CD14-positive monocyte (primary cell): ENCODE results near the gene MAX. TPM values are rescaled to one million over a fixed set of nuclear protein-coding genes. Genes with fewer than 3 reads are reported as not detected.

ENCODE experiments used
- DNase-seq, 3 donors: peaks; one replicate each; pipeline ENCODE4 v3.0.0-alpha.2; 2011 to 2022
- H2AFZ ChIP-seq: 2 replicates; pipeline ENCODE4 v1.6.0; 2012; ENCODE audit warnings: mild to moderate bottlenecking, low read depth, low read length, inconsistent platforms; ENCODE audit not compliant: insufficient read depth, poor library complexity, severe bottlenecking
- H3K27ac ChIP-seq, 2 donors: 1 replicate in 1 of 2; 2 replicates in 1 of 2; pipeline ENCODE4 v1.5.1; 2012 to 2013; ENCODE audit warnings: low read length in 2 of 2, control low read depth in 1 of 2, inconsistent platforms in 1 of 2, low read depth in 1 of 2, mild to moderate bottlenecking in 1 of 2
- H3K27me3 ChIP-seq, 2 donors: one replicate each; pipeline versions ENCODE4 v1.6.0 to v1.6.1; 2011 to 2013; ENCODE audit warnings: low read length in 2 of 2; ENCODE audit not compliant: control insufficient read depth in 2 of 2, insufficient read depth in 2 of 2
- H3K36me3 ChIP-seq, 2 donors: replicated peaks in 1 of 2; 1 replicate in 1 of 2; 2 replicates in 1 of 2; pipeline versions ENCODE4 v1.5.1 to v1.6.1; 2012 to 2013; ENCODE audit warnings: low read length in 2 of 2, control low read depth in 1 of 2, inconsistent platforms in 1 of 2, mild to moderate bottlenecking in 1 of 2; ENCODE audit not compliant: insufficient read depth in 2 of 2, control insufficient read depth in 1 of 2
- H3K4me1 ChIP-seq, 2 donors: 1 replicate in 1 of 2; 2 replicates in 1 of 2; pipeline versions ENCODE4 v1.5.1 to v1.6.1; 2012 to 2013; ENCODE audit warnings: low read length in 2 of 2, control low read depth in 1 of 2, inconsistent platforms in 1 of 2, mild to moderate bottlenecking in 1 of 2, moderate library complexity in 1 of 2; ENCODE audit not compliant: insufficient read depth in 2 of 2, control insufficient read depth in 1 of 2
- H3K4me2 ChIP-seq: replicated peaks from 2 replicates; pipeline ENCODE3; 2012; ENCODE audit warnings: low read length, moderate library complexity, mild to moderate bottlenecking; ENCODE audit not compliant: poor library complexity, severe bottlenecking; ENCODE audit errors: extremely low read depth
- H3K4me3 ChIP-seq, 3 experiments: fragments of 200-600 bp in 1 of 3; sonication (generic) in 1 of 3; replicated peaks in 1 of 3; 1 replicate in 2 of 3; 2 replicates in 1 of 3; pipeline ENCODE4 v1.5.1; 2011 to 2013; ENCODE audit warnings: low read length in 3 of 3, mild to moderate bottlenecking in 3 of 3, control low read depth in 2 of 3, low read depth in 2 of 3, inconsistent platforms in 1 of 3, moderate library complexity in 1 of 3
- H3K79me2 ChIP-seq: 2 replicates; pipeline ENCODE4 v1.6.0; 2012; ENCODE audit warnings: mild to moderate bottlenecking, control low read depth, inconsistent platforms, low read length, moderate library complexity; ENCODE audit not compliant: insufficient read depth
- H3K9ac ChIP-seq: 2 replicates; pipeline ENCODE4 v1.6.0; 2017; ENCODE audit warnings: low read length, mild to moderate bottlenecking; ENCODE audit not compliant: insufficient read depth, poor library complexity, severe bottlenecking
- H3K9me3 ChIP-seq, 2 donors: replicated peaks in 1 of 2; 1 replicate in 1 of 2; 2 replicates in 1 of 2; pipeline versions ENCODE4 v1.5.1 to v1.6.1; 2012 to 2013; ENCODE audit warnings: low read length in 2 of 2, control low read depth in 1 of 2; ENCODE audit not compliant: control insufficient read depth in 1 of 2, insufficient read depth in 1 of 2
- H4K20me1 ChIP-seq: 2 replicates; pipeline ENCODE4 v1.6.0; 2012; ENCODE audit warnings: mild to moderate bottlenecking, low read length, control low read depth, moderate library complexity; ENCODE audit not compliant: insufficient read depth
- H3K27ac Mint-ChIP-seq, 7 donors: one replicate each; pipeline ENCODE4 v1.8.0; 2020; ENCODE audit warnings: mild to moderate bottlenecking in 7 of 7, mixed read lengths in 7 of 7, moderate library complexity in 6 of 7, inconsistent platforms in 2 of 7
- H3K27me3 Mint-ChIP-seq, 3 donors: one replicate each; pipeline ENCODE4 v1.8.0; 2021 to 2022; ENCODE audit warnings: low read depth in 3 of 3, mild to moderate bottlenecking in 3 of 3, mixed read lengths in 3 of 3, moderate library complexity in 3 of 3, inconsistent platforms in 1 of 3
- H3K36me3 Mint-ChIP-seq, 2 donors: one replicate each; pipeline ENCODE4 v1.8.0; 2020; ENCODE audit warnings: mixed read lengths in 2 of 2, inconsistent platforms in 1 of 2, mild to moderate bottlenecking in 1 of 2
- H3K4me1 Mint-ChIP-seq: one replicate; pipeline ENCODE4 v1.8.0; 2020; ENCODE audit warnings: mild to moderate bottlenecking, mixed read lengths
- H3K4me3 Mint-ChIP-seq, 2 donors: one replicate each; pipeline ENCODE4 v1.8.0; 2020; ENCODE audit warnings: mild to moderate bottlenecking in 2 of 2, mixed read lengths in 2 of 2, moderate library complexity in 1 of 2
- H3K9me3 Mint-ChIP-seq, 7 donors: one replicate each; pipeline ENCODE4 v1.8.0; 2020 to 2022; ENCODE audit warnings: mixed read lengths in 7 of 7, mild to moderate bottlenecking in 6 of 7, moderate library complexity in 6 of 7, inconsistent platforms in 2 of 7
- WGBS: methylation state at CpG from one replicate; pipeline ENCODE4 v1.1.5; 2013; ENCODE audit warnings: missing lambda C conversion rate; ENCODE audit not compliant: insufficient coverage; 5-methylcytosine and 5-hydroxymethylcytosine counted together
- intact Hi-C, 2 donors: fragments of 100-400 bp; cut with micrococcal nuclease; formaldehyde crosslinking; loops; one replicate each; pipeline versions ENCODE4 v1.15.0 to v1.15.1; 2023
- polyA plus RNA-seq, 3 donors: library from polyadenylated mRNA; depleted of rRNA in 1 of 3; unstranded in 2 of 3; stranded (reverse) in 1 of 3; fragments of 300-500 nt in 2 of 3; fragments of >200 nt in 1 of 3; fragmentation: Illumina TruSeq in 2 of 3; gene quantifications; 1 replicate in 2 of 3; 2 replicates in 1 of 3; pipeline ENCODE4 v1.2.3, GENCODE V29; 2012 to 2021
- TF ChIP-seq, protein P1 (sequence below): fragments of 200-600 bp; IDR thresholded peaks from one replicate; pipeline ENCODE4 v1.8.0; 2022; ENCODE audit warnings: antibody characterized with exemption, mild to moderate bottlenecking

Gene MAX
- polyA plus RNA-seq, 3 donors = 78.2 to 87.0 (median 81.5) TPM

DNA sequence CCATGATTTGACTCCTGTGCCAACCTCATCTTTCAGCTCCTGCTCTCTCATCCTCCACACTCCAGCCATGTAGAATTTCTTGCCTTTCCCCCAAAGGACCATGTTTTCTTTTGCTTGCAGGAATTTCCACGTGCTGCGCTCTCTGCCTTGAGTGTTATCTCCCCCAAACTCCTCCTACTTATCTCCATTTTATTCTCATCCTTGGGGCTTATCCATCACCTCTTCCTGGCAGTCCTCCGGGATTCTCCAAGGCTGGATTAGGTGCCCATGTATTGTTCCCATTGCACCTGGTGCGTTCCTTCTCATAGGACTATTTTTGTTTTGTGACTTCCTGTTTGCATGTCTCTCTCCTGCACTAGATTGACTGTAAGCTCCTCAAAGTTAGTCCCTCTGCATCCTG is 7.0 kb upstream of the MAX start:
- peak overlapping the region; percentile 17 for H2AFZ ChIP-seq
- H3K4me3 ChIP-seq = no peak overlapping the region
- TF ChIP-seq, protein P1, sequence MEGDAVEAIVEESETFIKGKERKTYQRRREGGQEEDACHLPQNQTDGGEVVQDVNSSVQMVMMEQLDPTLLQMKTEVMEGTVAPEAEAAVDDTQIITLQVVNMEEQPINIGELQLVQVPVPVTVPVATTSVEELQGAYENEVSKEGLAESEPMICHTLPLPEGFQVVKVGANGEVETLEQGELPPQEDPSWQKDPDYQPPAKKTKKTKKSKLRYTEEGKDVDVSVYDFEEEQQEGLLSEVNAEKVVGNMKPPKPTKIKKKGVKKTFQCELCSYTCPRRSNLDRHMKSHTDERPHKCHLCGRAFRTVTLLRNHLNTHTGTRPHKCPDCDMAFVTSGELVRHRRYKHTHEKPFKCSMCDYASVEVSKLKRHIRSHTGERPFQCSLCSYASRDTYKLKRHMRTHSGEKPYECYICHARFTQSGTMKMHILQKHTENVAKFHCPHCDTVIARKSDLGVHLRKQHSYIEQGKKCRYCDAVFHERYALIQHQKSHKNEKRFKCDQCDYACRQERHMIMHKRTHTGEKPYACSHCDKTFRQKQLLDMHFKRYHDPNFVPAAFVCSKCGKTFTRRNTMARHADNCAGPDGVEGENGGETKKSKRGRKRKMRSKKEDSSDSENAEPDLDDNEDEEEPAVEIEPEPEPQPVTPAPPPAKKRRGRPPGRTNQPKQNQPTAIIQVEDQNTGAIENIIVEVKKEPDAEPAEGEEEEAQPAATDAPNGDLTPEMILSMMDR = no peak
- Mint-ChIP-seq H3K4me1 (no peaks in the 10 kb centered on the region), H3K36me3 (no peaks in the 10 kb centered on the region), H3K4me3 (no peak overlapping the region), H3K27ac (no peak overlapping the region), H3K9me3 (peaks cover 0 to 3% (median 0%) of the 10 kb centered on the region in 7 donors), H3K27me3 (peaks cover 2 to 6% (median 5%) of the 10 kb centered on the region in 3 donors)
- no peaks in the 10 kb centered on the region for H3K79me2 ChIP-seq
- H3K4me2 ChIP-seq = no peak overlapping the region
- H3K36me3 ChIP-seq = no peaks in the 10 kb centered on the region
- DNase-seq = no peak
- H3K27ac ChIP-seq = no peak overlapping the region
- no peaks in the 10 kb centered on the region for H4K20me1 ChIP-seq
- H3K9ac ChIP-seq = no peak overlapping the region
- H3K27me3 ChIP-seq = no peaks in the 10 kb centered on the region
- H3K9me3 ChIP-seq = no peaks in the 10 kb centered on the region
- intact Hi-C loops = loop anchor here (10.0 kb wide), 1 partner anchor 195 kb away; the partner anchor contains the start of gene CHURC1 (in 2 of the 2)
- 84% methylated on average over 4 of the region's 4 CpGs for WGBS
- no peaks in the 10 kb centered on the region for H3K4me1 ChIP-seq

DNA sequence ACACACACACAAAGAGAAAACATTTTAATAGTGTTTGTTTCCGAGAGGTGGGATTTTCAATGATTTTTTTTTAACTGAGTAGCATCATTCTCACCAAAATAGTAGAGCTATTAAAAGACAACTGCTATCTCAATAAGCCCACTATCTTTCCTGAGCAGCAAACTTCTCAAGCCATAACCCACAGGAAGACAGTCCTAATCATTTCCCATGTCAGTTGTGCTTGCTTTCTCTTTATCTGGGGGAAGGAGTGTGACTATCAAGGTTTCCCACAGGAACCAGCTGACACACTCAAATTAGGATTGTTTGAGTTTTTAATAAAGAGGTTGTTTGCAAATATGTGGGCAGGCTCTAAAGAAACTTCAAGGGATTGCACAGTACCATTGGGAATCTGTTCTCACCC is 4.9 kb upstream of the MAX start:
- Histone ChIP-seq H3K79me2 (peaks cover 1% of the 10 kb centered on the region), H3K4me3 (no peak overlapping the region), H3K27me3 (no peaks in the 10 kb centered on the region), H4K20me1 (no peaks in the 10 kb centered on the region), H3K36me3 (no peaks in the 10 kb centered on the region), H3K27ac (no peak overlapping the region), H3K4me2 (no peak overlapping the region), H3K9me3 (no peaks in the 10 kb centered on the region), H2AFZ (no peak overlapping the region), H3K4me1 (peaks cover 7 to 11% of the 10 kb centered on the region in 2 donors), H3K9ac (no peak overlapping the region)
- no peak overlapping the region for H3K27ac Mint-ChIP-seq
- H3K9me3 Mint-ChIP-seq = peaks cover 0 to 3% (median 0%) of the 10 kb centered on the region in 7 donors
- intact Hi-C loops = loop anchor here (10.0 kb wide), 1 partner anchor 192 kb away; the partner anchor contains the start of gene CHURC1 (in 2 of the 2)
- TF ChIP-seq, protein P1 = no peak
- no peak for DNase-seq
- H3K4me3 Mint-ChIP-seq = no peak overlapping the region
- peaks cover 6% of the 10 kb centered on the region for H3K4me1 Mint-ChIP-seq
- H3K36me3 Mint-ChIP-seq = no peaks in the 10 kb centered on the region
- H3K27me3 Mint-ChIP-seq = peaks cover 0 to 6% (median 5%) of the 10 kb centered on the region in 3 donors
- WGBS = no CpG with 5 or more reads among the region's 1 CpG
